Panc1 (cell line): ENCODE results near the gene SUN1. TPM values are rescaled to one million over a fixed set of nuclear protein-coding genes. Genes with fewer than 3 reads are reported as not detected.

Experiments used
- ATAC-seq: fragments of 200-7000 bp; cut with Tn5 transposase; 2 replicates; pipeline ENCODE4 v1.9.1; 2020; ENCODE audit warnings: mild to moderate bottlenecking, moderate library complexity
- BruUV-seq: library from RNA; stranded (reverse); fragments of 400-500 nt; replicated peaks from 2 replicates; lab custom pipeline; 2021; lab: Mats Ljungman, UMichigan
- CTCF ChIA-PET: fragments of 300-600 bp; sonication (Branson Sonifier 250); formaldehyde crosslinking; loops from one replicate; lab custom pipeline; 2022; ENCODE audit warnings: antibody characterized with exemption; lab: Charles Lee
- POLR2A ChIA-PET: fragments of 300-600 bp; sonication (Branson Sonifier 250); formaldehyde crosslinking; loops from one replicate; lab custom pipeline; 2022; ENCODE audit warnings: antibody characterized with exemption; lab: Charles Lee
- DNase-seq: peaks from one replicate; pipeline ENCODE4 v3.0.0-alpha.2; 2010; ENCODE audit warnings: low read depth, low spot score
- H3K27ac ChIP-seq: 2 replicates; pipeline ENCODE4 v1.5.1; 2011; ENCODE audit warnings: mild to moderate bottlenecking, low read length, inconsistent platforms
- H3K27me3 ChIP-seq: fragments of 200-500 bp; sonication (Bioruptor generic); 2 replicates; pipeline ENCODE4 v1.6.0; 2014; ENCODE audit warnings: low read length, inconsistent platforms; ENCODE audit not compliant: control insufficient read depth, insufficient read depth
- H3K36me3 ChIP-seq: fragments of 200-500 bp; sonication (Bioruptor generic); 2 replicates; pipeline ENCODE4 v1.5.1; 2014; ENCODE audit warnings: inconsistent platforms, mild to moderate bottlenecking, low read length, moderate library complexity; ENCODE audit not compliant: control insufficient read depth, insufficient read depth
- H3K4me1 ChIP-seq: 2 replicates; pipeline ENCODE4 v1.5.1; 2011; ENCODE audit warnings: inconsistent platforms, mild to moderate bottlenecking, low read length, moderate library complexity; ENCODE audit not compliant: control insufficient read depth, insufficient read depth
- H3K4me3 ChIP-seq, 2 experiments: 2 replicates each; pipeline ENCODE4 v1.5.1; 2011 to 2012; ENCODE audit warnings: low read depth in 2 of 2, low read length in 2 of 2, mild to moderate bottlenecking in 2 of 2, inconsistent platforms in 1 of 2, moderate library complexity in 1 of 2
- H3K9me3 ChIP-seq: fragments of 200-500 bp; sonication (Bioruptor generic); 2 replicates; pipeline ENCODE4 v1.5.1; 2014; ENCODE audit warnings: low read depth, mild to moderate bottlenecking, inconsistent platforms, low read length, moderate library complexity; ENCODE audit not compliant: control insufficient read depth, insufficient read depth
- POLR2AphosphoS5 ChIP-seq: IDR thresholded peaks from 2 replicates; pipeline ENCODE4 v1.6.1; 2012; ENCODE audit warnings: mild to moderate bottlenecking, low read depth, low read length, moderate library complexity
- SIN3A ChIP-seq: IDR thresholded peaks from 2 replicates; pipeline ENCODE4 v1.6.1; 2012; ENCODE audit warnings: low read depth, mild to moderate bottlenecking, low read length, moderate library complexity, borderline replicate concordance; ENCODE audit not compliant: insufficient read depth
- TCF7L2 ChIP-seq: IDR thresholded peaks from 2 replicates; pipeline ENCODE4 v1.6.1; 2011; ENCODE audit warnings: mild to moderate bottlenecking, low read depth, low read length, inconsistent platforms
- in situ Hi-C: cut with HindIII; loops from 2 replicates; pipeline ENCODE4 v1.10.0; 2016; ENCODE audit warnings: low sequenced_read_pairs, low pct_unique_long_range_greater_than_20kb
- intact Hi-C: fragments of 100-400 bp; cut with micrococcal nuclease; formaldehyde crosslinking; loops from one replicate; pipeline ENCODE4 v1.10.0; 2022; ENCODE audit not compliant: unreplicated experiment
- total RNA-seq: library from RNA; stranded (reverse); gene quantifications from one replicate; pipeline ENCODE4 v1.2.1, GENCODE V29; 2021; ENCODE audit not compliant: unreplicated experiment
- TF ChIP-seq, protein P1 (sequence below), 2 experiments: IDR thresholded peaks; 2 replicates each; pipeline ENCODE4 v1.6.1; 2011 to 2012; ENCODE audit warnings: low read depth in 2 of 2, control low read depth in 1 of 2, low read length in 1 of 2, mild to moderate bottlenecking in 1 of 2, moderate library complexity in 1 of 2; ENCODE audit not compliant: insufficient read depth in 1 of 2
- TF ChIP-seq, protein P2 (sequence below): fragments of 450-650 bp; IDR thresholded peaks from 2 replicates; pipeline ENCODE4 v1.5.1; 2017; ENCODE audit warnings: mild to moderate bottlenecking

Gene SUN1
- total RNA-seq, 1 experiment from 2014 or later, result 244 TPM

GRCh38 chr7:822692-823276 is 9.5 kb upstream of the SUN1 start:
- TF ChIP-seq POLR2AphosphoS5 (no peak), TCF7L2 (no peak), SIN3A (no peak)
- TF ChIP-seq, protein P1, sequence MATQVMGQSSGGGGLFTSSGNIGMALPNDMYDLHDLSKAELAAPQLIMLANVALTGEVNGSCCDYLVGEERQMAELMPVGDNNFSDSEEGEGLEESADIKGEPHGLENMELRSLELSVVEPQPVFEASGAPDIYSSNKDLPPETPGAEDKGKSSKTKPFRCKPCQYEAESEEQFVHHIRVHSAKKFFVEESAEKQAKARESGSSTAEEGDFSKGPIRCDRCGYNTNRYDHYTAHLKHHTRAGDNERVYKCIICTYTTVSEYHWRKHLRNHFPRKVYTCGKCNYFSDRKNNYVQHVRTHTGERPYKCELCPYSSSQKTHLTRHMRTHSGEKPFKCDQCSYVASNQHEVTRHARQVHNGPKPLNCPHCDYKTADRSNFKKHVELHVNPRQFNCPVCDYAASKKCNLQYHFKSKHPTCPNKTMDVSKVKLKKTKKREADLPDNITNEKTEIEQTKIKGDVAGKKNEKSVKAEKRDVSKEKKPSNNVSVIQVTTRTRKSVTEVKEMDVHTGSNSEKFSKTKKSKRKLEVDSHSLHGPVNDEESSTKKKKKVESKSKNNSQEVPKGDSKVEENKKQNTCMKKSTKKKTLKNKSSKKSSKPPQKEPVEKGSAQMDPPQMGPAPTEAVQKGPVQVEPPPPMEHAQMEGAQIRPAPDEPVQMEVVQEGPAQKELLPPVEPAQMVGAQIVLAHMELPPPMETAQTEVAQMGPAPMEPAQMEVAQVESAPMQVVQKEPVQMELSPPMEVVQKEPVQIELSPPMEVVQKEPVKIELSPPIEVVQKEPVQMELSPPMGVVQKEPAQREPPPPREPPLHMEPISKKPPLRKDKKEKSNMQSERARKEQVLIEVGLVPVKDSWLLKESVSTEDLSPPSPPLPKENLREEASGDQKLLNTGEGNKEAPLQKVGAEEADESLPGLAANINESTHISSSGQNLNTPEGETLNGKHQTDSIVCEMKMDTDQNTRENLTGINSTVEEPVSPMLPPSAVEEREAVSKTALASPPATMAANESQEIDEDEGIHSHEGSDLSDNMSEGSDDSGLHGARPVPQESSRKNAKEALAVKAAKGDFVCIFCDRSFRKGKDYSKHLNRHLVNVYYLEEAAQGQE (IDR thresholded peaks at IDR 0.05; ENCODE audit: insufficient read depth in 1 of 2, low read depth in 2 of 2, low read length in 1 of 2), result no peak
- TF ChIP-seq, protein P2, sequence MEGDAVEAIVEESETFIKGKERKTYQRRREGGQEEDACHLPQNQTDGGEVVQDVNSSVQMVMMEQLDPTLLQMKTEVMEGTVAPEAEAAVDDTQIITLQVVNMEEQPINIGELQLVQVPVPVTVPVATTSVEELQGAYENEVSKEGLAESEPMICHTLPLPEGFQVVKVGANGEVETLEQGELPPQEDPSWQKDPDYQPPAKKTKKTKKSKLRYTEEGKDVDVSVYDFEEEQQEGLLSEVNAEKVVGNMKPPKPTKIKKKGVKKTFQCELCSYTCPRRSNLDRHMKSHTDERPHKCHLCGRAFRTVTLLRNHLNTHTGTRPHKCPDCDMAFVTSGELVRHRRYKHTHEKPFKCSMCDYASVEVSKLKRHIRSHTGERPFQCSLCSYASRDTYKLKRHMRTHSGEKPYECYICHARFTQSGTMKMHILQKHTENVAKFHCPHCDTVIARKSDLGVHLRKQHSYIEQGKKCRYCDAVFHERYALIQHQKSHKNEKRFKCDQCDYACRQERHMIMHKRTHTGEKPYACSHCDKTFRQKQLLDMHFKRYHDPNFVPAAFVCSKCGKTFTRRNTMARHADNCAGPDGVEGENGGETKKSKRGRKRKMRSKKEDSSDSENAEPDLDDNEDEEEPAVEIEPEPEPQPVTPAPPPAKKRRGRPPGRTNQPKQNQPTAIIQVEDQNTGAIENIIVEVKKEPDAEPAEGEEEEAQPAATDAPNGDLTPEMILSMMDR, result no peak
- in situ Hi-C loops, result no loop called here
- ATAC-seq (no peak), DNase-seq (no peak)
- intact Hi-C loops, result no loop called here
- Histone ChIP-seq H3K36me3 (no peaks in the 10 kb centered on the region), H3K9me3 (no peaks in the 10 kb centered on the region), H3K27me3 (no peaks in the 10 kb centered on the region), H3K27ac (no peak overlapping the region), H3K4me1 (peaks cover 17% of the 10 kb centered on the region), H3K4me3 (no peak overlapping the region)
- no TSS peak for BruUV-seq
- ChIA-PET CTCF (no interaction called here), POLR2A (no interaction called here)

- Histone ChIP-seq H3K36me3 (no peaks in the 10 kb centered on the region), H3K4me1 (peaks cover 10% of the 10 kb centered on the region; the same call in 1 of the 2 replicates), H3K4me3 (no peak overlapping the region), H3K9me3 (no peaks in the 10 kb centered on the region), H3K27me3 (no peaks in the 10 kb centered on the region), H3K27ac (no peak overlapping the region)
- ChIA-PET POLR2A (no interaction called here), CTCF (no interaction called here)
- TF ChIP-seq, protein P2, result no peak
- no peak for TF ChIP-seq TCF7L2
- TF ChIP-seq POLR2AphosphoS5, result no peak
- no peak for TF ChIP-seq SIN3A
- TF ChIP-seq, protein P1 (IDR thresholded peaks at IDR 0.05; ENCODE audit: insufficient read depth in 1 of 2, low read depth in 2 of 2, low read length in 1 of 2), result no peak
- ATAC-seq (peak; percentile 6; the same call in 1 of the 2 replicates), DNase-seq (no peak)
- intact Hi-C loops (no loop called here), in situ Hi-C loops (no loop called here)
- no TSS peak for BruUV-seq
Measured at GRCh38 chr7:823649-824048, 8.6 kb upstream of the SUN1 start.
